H9 (cell line): ENCODE data around the gene GDPGP1. TPM values are rescaled to one million over a fixed set of nuclear protein-coding genes. Genes with fewer than 3 reads are reported as not detected.

Experiments
- DNase-seq: peaks from one replicate; pipeline ENCODE4 v3.0.0-alpha.2; 2017
- H2AFZ ChIP-seq: one replicate; pipeline ENCODE4 v1.6.1; 2013; ENCODE audit warnings: mild to moderate bottlenecking, low read length, control low read depth, moderate library complexity
- H2AK5ac ChIP-seq: 2 replicates; pipeline ENCODE4 v1.6.1; 2013; ENCODE audit warnings: low read length, control low read depth, mixed read lengths; ENCODE audit not compliant: insufficient read length
- H2BK120ac ChIP-seq: one replicate; pipeline ENCODE4 v1.6.1; 2013; ENCODE audit warnings: low read depth, mild to moderate bottlenecking, low read length, control low read depth, inconsistent platforms; ENCODE audit not compliant: poor library complexity, severe bottlenecking
- H2BK12ac ChIP-seq: 2 replicates; pipeline ENCODE4 v1.6.1; 2013; ENCODE audit warnings: low read length, control low read depth, mixed read lengths, low read depth; ENCODE audit not compliant: insufficient read length
- H2BK15ac ChIP-seq: 2 replicates; pipeline ENCODE4 v1.6.1; 2013; ENCODE audit warnings: low read depth, low read length, control low read depth
- H2BK20ac ChIP-seq: one replicate; pipeline ENCODE4 v1.6.1; 2013; ENCODE audit warnings: low read depth, mild to moderate bottlenecking, low read length, control low read depth, inconsistent platforms; ENCODE audit not compliant: poor library complexity, severe bottlenecking
- H2BK5ac ChIP-seq: 2 replicates; pipeline ENCODE4 v1.6.1; 2013; ENCODE audit warnings: low read length, control low read depth, mixed read lengths; ENCODE audit not compliant: insufficient read length
- H3K14ac ChIP-seq: 2 replicates; pipeline ENCODE4 v1.6.1; 2013; ENCODE audit warnings: low read length, control low read depth; ENCODE audit not compliant: insufficient read depth
- H3K18ac ChIP-seq: 2 replicates; pipeline ENCODE4 v1.6.1; 2013; ENCODE audit warnings: low read depth, mild to moderate bottlenecking, mixed read lengths, low read length, control low read depth; ENCODE audit not compliant: insufficient read length
- H3K23ac ChIP-seq: 2 replicates; pipeline ENCODE4 v1.6.1; 2013; ENCODE audit warnings: low read length, control low read depth, mixed read lengths, low read depth; ENCODE audit not compliant: insufficient read length
- H3K23me2 ChIP-seq: 2 replicates; pipeline ENCODE4 v1.6.1; 2013; ENCODE audit warnings: low read depth, mild to moderate bottlenecking, mixed read lengths, low read length, control low read depth; ENCODE audit not compliant: insufficient read length, poor library complexity, severe bottlenecking
- H3K27ac ChIP-seq: 2 replicates; pipeline ENCODE4 v1.5.1; 2013; ENCODE audit warnings: low read length, control low read depth, mixed read lengths, low read depth; ENCODE audit not compliant: insufficient read length
- H3K27me3 ChIP-seq: 2 replicates; pipeline ENCODE4 v1.6.1; 2013; ENCODE audit warnings: low read length, control low read depth, inconsistent platforms; ENCODE audit not compliant: insufficient read depth
- H3K4ac ChIP-seq: 2 replicates; pipeline ENCODE4 v1.6.1; 2013; ENCODE audit warnings: low read depth, mild to moderate bottlenecking, control low read depth, inconsistent platforms, low read length, moderate library complexity
- H3K4me1 ChIP-seq: 2 replicates; pipeline ENCODE4 v1.6.1; 2013; ENCODE audit warnings: low read length, control low read depth, inconsistent platforms; ENCODE audit not compliant: insufficient read depth
- H3K4me2 ChIP-seq: 2 replicates; pipeline ENCODE4 v1.6.1; 2013; ENCODE audit warnings: low read length, control low read depth, mixed read lengths; ENCODE audit not compliant: insufficient read length, insufficient read depth
- H3K56ac ChIP-seq: 2 replicates; pipeline ENCODE4 v1.6.1; 2013; ENCODE audit warnings: low read depth, mild to moderate bottlenecking, mixed read lengths, low read length, control low read depth; ENCODE audit not compliant: insufficient read length
- H3K79me1 ChIP-seq: 2 replicates; pipeline ENCODE4 v1.6.1; 2013; ENCODE audit warnings: low read depth, mild to moderate bottlenecking, moderate library complexity, low read length, control low read depth, inconsistent platforms; ENCODE audit not compliant: insufficient read depth, poor library complexity, severe bottlenecking
- H3K79me2 ChIP-seq: 2 replicates; pipeline ENCODE4 v1.6.1; 2013; ENCODE audit warnings: low read length, control low read depth, inconsistent platforms; ENCODE audit not compliant: insufficient read depth
- H3K9ac ChIP-seq: 2 replicates; pipeline ENCODE4 v1.6.1; 2013; ENCODE audit warnings: low read length, control low read depth, mixed read lengths; ENCODE audit not compliant: insufficient read length; ENCODE audit errors: extremely low read depth
- H3K9me3 ChIP-seq: one replicate; pipeline ENCODE4 v1.6.1; 2013; ENCODE audit warnings: low read depth, low read length, inconsistent platforms; ENCODE audit not compliant: control insufficient read depth
- H3T11ph ChIP-seq: one replicate; pipeline ENCODE4 v1.6.1; 2013; ENCODE audit warnings: mild to moderate bottlenecking, low read length, control low read depth, inconsistent platforms
- H4K20me1 ChIP-seq: one replicate; pipeline ENCODE4 v1.6.1; 2013; ENCODE audit not compliant: control insufficient read depth, insufficient read length, insufficient read depth
- H4K5ac ChIP-seq: 2 replicates; pipeline ENCODE4 v1.6.1; 2013; ENCODE audit warnings: low read depth, mild to moderate bottlenecking, mixed read lengths, low read length, control low read depth; ENCODE audit not compliant: insufficient read length
- H4K8ac ChIP-seq: replicated peaks from 2 replicates; pipeline ENCODE4 v1.6.1; 2013; ENCODE audit warnings: low read length, control low read depth, mixed read lengths, low read depth; ENCODE audit not compliant: insufficient read length
- H4K91ac ChIP-seq: 2 replicates; pipeline ENCODE4 v1.6.1; 2013; ENCODE audit warnings: low read depth, mild to moderate bottlenecking, moderate library complexity, mixed read lengths, low read length, control low read depth; ENCODE audit not compliant: insufficient read length
- H3K27ac Mint-ChIP-seq, 3 experiments: 2 replicates in 2 of 3; 3 replicates in 1 of 3; pipeline ENCODE4 v1.8.0; 2020 to 2021; ENCODE audit warnings: mixed read lengths in 3 of 3, mild to moderate bottlenecking in 1 of 3, moderate library complexity in 1 of 3
- H3K27me3 Mint-ChIP-seq: 2 replicates; pipeline ENCODE4 v1.8.0; 2021; ENCODE audit warnings: low read depth, mild to moderate bottlenecking, moderate library complexity, mixed read lengths
- H3K36me3 Mint-ChIP-seq, 3 experiments: 2 replicates in 2 of 3; 3 replicates in 1 of 3; pipeline ENCODE4 v1.8.0; 2020 to 2021; ENCODE audit warnings: low read depth in 3 of 3, mixed read lengths in 3 of 3; ENCODE audit not compliant: insufficient read depth in 1 of 3
- H3K4me1 Mint-ChIP-seq, 2 experiments: 2 replicates each; pipeline ENCODE4 v1.8.0; 2020; ENCODE audit warnings: mixed read lengths in 2 of 2
- H3K4me3 Mint-ChIP-seq, 2 experiments: 2 replicates in 1 of 2; 3 replicates in 1 of 2; pipeline ENCODE4 v1.8.0; 2020 to 2021; ENCODE audit warnings: mild to moderate bottlenecking in 2 of 2, mixed read lengths in 2 of 2, moderate library complexity in 1 of 2
- H3K9me3 Mint-ChIP-seq, 2 experiments: 2 replicates in 1 of 2; 3 replicates in 1 of 2; pipeline ENCODE4 v1.8.0; 2020; ENCODE audit warnings: mild to moderate bottlenecking in 2 of 2, mixed read lengths in 2 of 2, moderate library complexity in 1 of 2
- CTCF ChIP-seq: fragments of 200-600 bp; sonication (generic); conservative IDR thresholded peaks from 3 replicates; pipeline ENCODE4 v1.8.0; 2021; ENCODE audit warnings: antibody characterized with exemption, mild to moderate bottlenecking
- WGBS: extraction: QIAGEN DNeasy Blood & Tissue Kit; methylation state at CpG from one replicate; pipeline ENCODE4 v1.1.7; 2013; ENCODE audit warnings: missing lambda C conversion rate, low lambda C conversion rate, mixed read lengths; ENCODE audit not compliant: insufficient read length; ENCODE audit errors: extremely low coverage; 5-methylcytosine and 5-hydroxymethylcytosine counted together
- total RNA-seq: library from RNA; stranded (reverse); gene quantifications from 2 replicates; pipeline ENCODE4 v1.2.1, GENCODE V29; 2021

The GDPGP1 gene
- total RNA-seq, 1 experiment from 2014 or later: 6.7 TPM

GRCh38 chr15:90225504-90226234 is 8.3 kb upstream of the GDPGP1 start:
- no peaks in the 10 kb centered on the region for H3K23me2 ChIP-seq
- H4K8ac ChIP-seq: no peak overlapping the region
- no peak overlapping the region for H4K5ac ChIP-seq
- no peaks in the 10 kb centered on the region for H3K9me3 ChIP-seq
- no peak for TF ChIP-seq CTCF
- no peak overlapping the region for H2BK15ac ChIP-seq
- H3K23ac ChIP-seq: no peak overlapping the region
- H2BK12ac ChIP-seq: no peak overlapping the region
- H4K20me1 ChIP-seq: no peaks in the 10 kb centered on the region
- Mint-ChIP-seq H3K27me3 (no peaks in the 10 kb centered on the region), H3K4me1 (peaks cover 0 to 4% of the 10 kb centered on the region in 2 experiments; a peak in 1 of 4 replicates), H3K4me3 (no peak overlapping the region), H3K27ac (no peak overlapping the region), H3K9me3 (no peaks in the 10 kb centered on the region), H3K36me3 (peaks cover 32 to 64% (median 59%) of the 10 kb centered on the region in 3 experiments)
- no peaks in the 10 kb centered on the region for H3K79me1 ChIP-seq
- no peak overlapping the region for H3T11ph ChIP-seq
- no peak overlapping the region for H2AK5ac ChIP-seq
- no peak overlapping the region for H3K27ac ChIP-seq
- no peak overlapping the region for H3K14ac ChIP-seq
- DNase-seq: no peak
- H3K18ac ChIP-seq: no peak overlapping the region
- no peak overlapping the region for H3K9ac ChIP-seq
- no peaks in the 10 kb centered on the region for H3K4me1 ChIP-seq
- no peak overlapping the region for H4K91ac ChIP-seq
- H3K56ac ChIP-seq: no peak overlapping the region
- H3K4ac ChIP-seq: no peak overlapping the region
- no peaks in the 10 kb centered on the region for H3K79me2 ChIP-seq
- no CpG with 5 or more reads among the region's 18 CpGs for WGBS
- H2BK20ac ChIP-seq: no peak overlapping the region
- H2AFZ ChIP-seq: no peak overlapping the region
- no peaks in the 10 kb centered on the region for H3K27me3 ChIP-seq
- no peak overlapping the region for H2BK120ac ChIP-seq
- H2BK5ac ChIP-seq: no peak overlapping the region
- no peak overlapping the region for H3K4me2 ChIP-seq
